GM18505 (cell line): ENCODE results near the gene GRP.

ENCODE experiments used
- ATAC-seq: cut with Tn5 transposase; IDR thresholded peaks from one replicate; pipeline ENCODE4 v1.9.1; 2021; ENCODE audit not compliant: unreplicated experiment
- POLR2A ChIP-seq: IDR thresholded peaks from 4 replicates; pipeline ENCODE4 v1.6.1; 2011; ENCODE audit warnings: borderline replicate concordance; ENCODE audit not compliant: insufficient read depth, insufficient read length; ENCODE audit errors: extremely low read depth

Gene GRP

GRCh38 chr18:59266459-59266858 lies 46.5 kb downstream of the GRP start:
- TF ChIP-seq POLR2A: no peak
- no peak for ATAC-seq

DNA sequence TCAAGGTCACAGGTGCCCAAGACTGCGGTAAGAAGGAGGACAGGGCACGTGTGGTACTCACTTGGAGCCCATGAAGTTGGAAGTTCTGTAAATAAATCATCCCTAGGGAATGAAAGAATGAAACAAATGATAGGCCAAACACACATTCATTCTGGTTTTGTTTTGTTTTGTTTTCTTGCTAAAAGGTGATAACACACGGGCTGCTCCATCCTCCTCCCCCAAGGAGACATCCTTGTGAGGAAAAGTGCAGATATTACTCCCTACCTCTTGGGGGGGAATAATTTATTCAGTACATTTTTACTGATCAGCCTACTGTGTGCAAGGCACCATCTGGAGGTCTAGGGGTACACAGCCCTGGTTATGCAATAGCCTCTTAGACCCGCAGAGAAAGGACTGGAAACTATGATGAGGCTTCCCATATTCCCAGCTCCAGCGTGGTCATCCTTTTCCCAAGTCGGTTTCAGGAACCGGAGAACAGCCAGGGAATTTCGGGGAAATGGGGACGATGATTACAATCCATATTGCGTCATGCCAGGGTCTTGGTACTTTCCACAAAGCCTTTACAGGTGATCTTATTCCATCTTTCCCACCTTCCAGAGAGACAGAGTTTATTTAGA lies 47.0 kb downstream of the GRP start:
- TF ChIP-seq POLR2A: no peak
- no peak for ATAC-seq

- no peak for TF ChIP-seq POLR2A
- no peak for ATAC-seq
Observed at GRCh38 chr18:59267503-59268126, 47.7 kb downstream of the GRP start.

DNA sequence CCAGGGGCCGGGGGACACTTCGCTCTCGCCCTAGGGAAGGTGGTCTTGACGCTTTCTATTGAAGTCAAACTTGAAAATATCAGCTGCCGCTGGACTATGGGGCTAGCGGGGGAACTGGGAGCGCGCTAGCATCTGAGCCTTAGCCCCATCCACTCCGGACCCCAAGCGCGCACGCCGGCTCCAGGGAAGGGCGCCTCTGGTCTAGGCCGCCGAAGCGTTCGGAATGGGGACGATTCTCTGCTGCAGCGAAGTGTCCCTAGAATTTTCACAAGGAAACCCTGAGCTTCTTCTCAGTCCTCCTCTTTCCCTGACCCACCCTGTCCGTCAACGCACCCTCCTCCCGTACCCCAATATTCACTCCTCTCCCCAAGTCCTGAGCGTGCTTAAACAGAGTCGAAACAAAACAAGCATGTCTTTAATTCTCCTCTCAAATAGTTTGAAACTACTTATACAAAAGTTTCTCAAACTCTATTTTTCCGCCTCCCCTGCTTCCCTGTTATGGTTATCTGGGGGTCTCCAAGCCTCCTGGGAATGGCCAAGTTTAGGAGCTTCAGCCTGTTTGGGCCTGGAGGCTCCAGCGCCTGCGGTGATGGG lies 48.3 kb downstream of the GRP start:
- TF ChIP-seq POLR2A: no peak
- ATAC-seq: no peak

- ATAC-seq: peak; percentile 57
Observed at GRCh38 chr18:59268721-59269562, 49.0 kb downstream of the GRP start.

GRCh38 chr18:59269563-59270119 lies 49.7 kb downstream of the GRP start:
- ATAC-seq: no peak
- TF ChIP-seq POLR2A: no peak

More at GRCh38 chr18:59268721-59269562, 49.0 kb downstream of the GRP start:
- no peak for TF ChIP-seq POLR2A

- TF ChIP-seq POLR2A: no peak
- no peak for ATAC-seq
Observed at GRCh38 chr18:59270689-59271257, 50.8 kb downstream of the GRP start.

DNA sequence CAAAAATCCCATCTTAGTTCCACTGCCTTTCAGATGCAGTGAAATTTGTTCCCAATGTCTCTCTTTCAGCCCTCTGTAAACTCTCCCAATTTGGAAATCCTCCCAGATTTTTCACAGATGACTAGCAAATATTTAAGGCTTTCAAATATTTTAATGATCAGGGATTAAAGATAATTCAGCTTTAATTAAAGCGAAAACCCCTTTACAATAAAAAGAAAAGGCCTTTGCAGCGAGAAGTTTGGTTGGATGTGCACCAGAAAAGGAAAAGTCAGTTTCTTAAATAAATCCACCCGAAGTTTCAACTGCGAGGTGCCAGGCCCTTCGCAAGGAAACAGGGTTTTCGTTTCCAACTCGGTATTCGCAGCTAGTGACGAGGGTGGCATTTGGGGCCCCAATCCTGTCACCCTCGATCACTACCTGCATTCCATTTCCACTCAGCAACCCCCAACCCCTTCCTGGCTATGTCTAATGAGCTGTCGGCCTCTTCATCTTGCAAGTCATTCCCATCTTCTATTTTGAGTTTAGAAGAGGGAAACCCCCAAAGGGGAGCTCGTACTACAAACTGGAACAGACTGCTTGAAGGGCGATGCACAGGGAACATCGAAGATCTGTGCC lies 51.8 kb downstream of the GRP start:
- no peak for ATAC-seq
- TF ChIP-seq POLR2A: no peak

GRCh38 chr18:59272221-59272888 lies 52.4 kb downstream of the GRP start:
- no peak for TF ChIP-seq POLR2A
- ATAC-seq: no peak

DNA sequence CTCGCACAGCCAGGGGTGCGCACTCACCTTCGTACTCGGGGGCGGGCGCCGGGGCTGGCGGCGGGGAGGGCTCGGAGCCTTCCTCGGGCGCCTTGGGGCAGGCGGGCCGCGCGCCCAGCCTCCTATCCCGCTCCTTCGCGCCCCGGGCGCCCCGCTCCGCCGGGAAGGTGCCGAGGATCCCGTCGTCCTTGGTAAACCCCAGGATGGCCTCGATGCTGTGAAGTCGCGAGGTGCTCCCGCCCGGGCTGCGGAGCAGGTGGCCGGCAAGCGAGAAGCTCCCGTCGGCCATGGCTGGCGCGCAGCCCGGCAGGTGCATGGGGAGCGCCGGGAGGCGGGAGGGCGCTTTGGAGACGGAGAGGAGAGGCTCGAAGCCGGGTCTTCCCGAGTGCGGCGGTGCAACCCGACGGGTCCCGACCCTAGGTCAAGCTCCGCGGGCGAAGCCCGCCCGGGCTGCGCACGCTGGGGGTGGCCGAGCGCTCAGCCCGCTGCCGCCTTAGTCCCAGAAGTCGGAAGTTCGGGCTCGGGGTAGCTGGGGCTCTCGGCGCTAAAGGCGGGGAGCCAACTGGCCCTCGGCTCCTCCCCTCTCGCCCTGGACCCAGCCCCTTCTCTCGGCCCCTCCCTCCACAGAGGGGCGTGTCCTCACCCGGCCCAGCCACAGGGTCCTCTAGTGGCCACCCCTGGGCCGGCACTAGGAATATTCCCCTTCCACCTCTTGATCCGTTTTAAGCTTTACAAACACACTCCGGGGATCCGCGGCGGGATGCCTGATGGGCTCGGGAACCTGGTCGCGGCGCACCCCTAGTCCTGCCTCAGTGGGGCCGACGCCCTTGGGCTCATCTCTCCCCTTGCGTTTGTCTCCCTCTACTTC lies 53.2 kb downstream of the GRP start, which contains the start of gene RAX:
TSS of gene RAX (minus strand) at position 564 of the 868 bp plus-strand sequence. CDS start at position 316, 248 bp downstream.
- ATAC-seq: no peak
- no peak for TF ChIP-seq POLR2A
